Stimulated activated CD8-positive, alpha-beta memory T cell treated with anti-CD3 and anti-CD28 coated beads, Interleukin-4, amount 100 ng/mL, for 1 hour (primary cell): ENCODE results near the gene TOLLIP.
"Not testable (repeated sequence)": the region's sequence is repeated elsewhere in the genome, so short reads cannot be mapped to it uniquely, and the experiment has no call there.

Source experiments
- DNase-seq, 2 donors: peaks; one replicate each; pipeline ENCODE4 v3.0.0-alpha.2; 2020; ENCODE audit warnings: low read depth in 2 of 2, low spot score in 1 of 2

The TOLLIP gene

DNA sequence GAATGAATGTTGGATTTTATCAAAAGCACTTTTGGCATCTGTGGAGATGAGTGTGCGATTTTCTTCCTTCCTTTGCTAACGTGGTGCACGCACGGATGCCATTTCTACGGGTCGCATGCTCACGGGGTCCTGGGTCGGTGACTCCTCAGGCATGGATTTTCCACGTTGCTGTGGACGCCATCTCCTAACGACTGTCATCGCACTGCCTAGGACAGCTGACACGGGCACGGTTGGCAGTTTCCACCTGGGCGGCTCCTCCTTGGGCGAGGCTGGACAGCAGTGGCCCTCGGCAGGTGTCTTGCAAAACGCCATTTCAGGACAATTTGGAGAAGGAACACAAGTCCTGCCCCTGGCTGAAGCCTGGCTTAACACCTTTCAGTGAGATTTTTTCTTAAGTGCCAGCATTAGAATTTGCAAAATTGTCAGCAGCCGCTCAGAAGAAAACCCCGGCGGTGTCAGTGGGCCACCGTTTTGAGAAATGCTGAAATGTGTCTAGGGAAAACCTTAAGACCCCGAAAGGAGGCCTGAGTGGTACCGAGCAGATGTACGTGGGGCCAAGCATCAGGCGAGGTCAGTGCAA is 34.7 kb upstream of the TOLLIP start:
- no peak for DNase-seq

DNA sequence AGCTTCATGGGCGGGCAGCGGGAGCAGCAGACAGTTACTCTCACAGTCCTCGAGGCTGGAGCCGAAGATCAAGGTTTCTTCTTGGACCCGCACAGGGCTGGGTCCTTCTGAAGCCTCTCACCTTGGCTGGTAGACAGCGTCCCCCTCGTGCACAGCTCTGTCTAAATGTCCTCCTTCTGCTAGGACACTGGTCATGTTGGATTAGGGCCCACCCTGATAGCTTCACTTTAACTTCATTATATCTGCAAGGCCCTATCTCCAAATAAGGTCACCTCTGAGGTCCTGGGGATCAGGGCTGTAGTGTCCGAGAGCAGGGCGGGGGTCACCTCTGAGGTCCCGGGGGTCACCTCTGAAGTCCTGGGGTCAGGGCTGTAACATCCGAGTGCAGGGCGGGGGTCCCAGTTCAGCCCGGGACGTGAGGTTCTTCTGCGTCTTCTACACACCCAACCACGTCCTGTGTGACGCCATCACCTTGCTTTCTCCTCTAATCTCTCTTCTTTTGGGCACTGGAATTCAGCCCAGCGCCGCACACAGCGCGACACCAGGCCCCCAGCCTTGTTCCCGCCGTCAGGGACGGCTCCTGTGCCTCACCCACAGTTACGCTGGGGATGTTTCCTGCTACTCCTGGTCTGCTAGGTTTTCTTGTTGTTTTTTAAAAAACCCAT is 34.1 kb upstream of the TOLLIP start:
- no peak for DNase-seq

GRCh38 chr11:1342946-1343345 is 33.5 kb upstream of the TOLLIP start:
- no peak for DNase-seq

DNA sequence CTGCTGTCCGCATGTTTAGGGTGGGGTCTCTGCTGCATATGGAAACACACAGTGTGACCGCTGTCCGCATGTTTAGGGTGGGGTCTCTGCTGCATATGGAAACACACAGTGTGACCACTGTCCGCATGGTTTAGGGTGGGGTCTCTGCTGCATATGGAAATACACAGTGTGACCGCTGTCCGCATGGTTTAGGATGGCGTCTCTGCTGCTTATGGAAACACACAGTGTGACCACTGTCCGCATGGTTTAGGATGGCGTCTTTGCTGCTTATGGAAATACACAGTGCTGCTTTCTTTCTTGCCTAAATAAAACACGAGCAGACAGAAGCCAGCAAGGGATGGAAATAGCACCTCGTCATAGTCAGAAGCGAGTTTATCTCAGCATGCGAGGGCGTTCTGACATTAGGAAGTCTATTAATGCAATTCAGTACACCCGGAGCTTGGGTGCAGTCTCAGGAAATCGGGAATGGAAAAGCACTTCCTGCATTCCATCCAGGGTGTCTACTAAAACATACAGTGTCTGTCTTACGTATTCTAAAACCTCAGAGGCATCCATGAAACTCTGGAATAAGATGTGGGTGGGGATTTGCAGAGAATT is 32.6 kb upstream of the TOLLIP start:
- no peak for DNase-seq

- DNase-seq: not testable (repeated sequence)
Measured at GRCh38 chr11:1341226-1341625, 31.8 kb upstream of the TOLLIP start.

DNA sequence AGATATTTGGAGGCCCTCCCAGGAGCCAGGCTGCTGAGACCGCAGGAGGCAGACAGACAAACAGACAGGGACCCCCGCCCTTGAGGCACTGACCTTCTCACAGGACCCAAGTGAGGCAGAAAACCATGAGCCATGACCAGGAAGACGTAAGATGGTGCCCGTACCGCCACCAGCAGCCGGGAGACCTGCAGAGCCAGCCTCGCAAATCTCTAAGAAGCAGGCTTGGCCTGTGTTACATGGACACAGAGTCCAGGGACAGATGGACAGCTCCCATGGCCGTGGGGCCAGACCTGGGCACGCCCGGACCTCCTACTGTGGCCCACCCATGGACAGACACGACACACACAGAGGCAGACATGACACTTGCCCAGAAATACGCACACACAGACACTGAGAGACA is 30.7 kb upstream of the TOLLIP start:
- no peak for DNase-seq

GRCh38 chr11:1339066-1339675 is 29.7 kb upstream of the TOLLIP start:
- no peak for DNase-seq

DNA sequence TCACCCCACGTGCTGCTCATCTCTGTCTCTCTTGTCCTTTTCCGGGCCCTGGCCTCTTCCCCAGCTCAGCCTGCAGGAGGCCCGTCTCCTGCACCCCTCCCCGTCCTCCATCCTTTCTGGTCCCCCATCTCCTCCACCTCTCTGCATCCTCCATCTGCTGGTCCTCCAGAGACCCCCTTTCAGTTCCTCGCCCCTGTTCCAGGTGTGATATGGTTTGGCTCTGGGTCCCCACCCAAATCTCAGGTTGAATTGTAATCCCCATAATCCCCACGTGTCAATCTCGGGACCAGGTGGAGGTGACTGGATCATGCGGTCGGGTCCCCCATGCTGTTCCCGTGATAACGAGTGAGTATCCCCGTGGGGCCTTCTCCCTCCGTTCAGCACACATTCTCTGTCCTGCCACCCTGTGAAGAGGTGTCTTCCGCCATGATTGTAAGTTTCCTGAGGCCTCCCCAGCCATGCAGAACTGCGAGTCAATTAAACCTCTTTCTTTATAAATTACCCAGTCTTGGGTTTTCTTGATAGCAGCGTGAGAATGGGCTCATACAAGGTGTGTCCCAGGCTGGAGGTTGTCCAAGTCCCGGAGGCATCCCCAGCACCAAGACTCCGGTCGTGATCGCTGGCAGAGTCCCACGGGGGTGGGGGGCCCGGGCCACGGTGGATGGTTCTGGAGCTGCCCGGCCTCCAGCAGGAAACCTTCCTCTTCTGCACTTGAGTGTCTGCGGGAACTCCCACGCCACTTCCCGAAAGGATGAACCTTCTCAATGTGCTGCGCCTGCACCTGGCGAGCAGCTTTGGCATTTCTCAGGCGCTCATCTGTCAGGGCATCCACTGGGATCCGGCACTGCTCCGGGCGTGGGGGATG is 29.0 kb upstream of the TOLLIP start:
- no peak for DNase-seq

GRCh38 chr11:1337647-1338007 is 28.2 kb upstream of the TOLLIP start:
- no peak for DNase-seq

DNA sequence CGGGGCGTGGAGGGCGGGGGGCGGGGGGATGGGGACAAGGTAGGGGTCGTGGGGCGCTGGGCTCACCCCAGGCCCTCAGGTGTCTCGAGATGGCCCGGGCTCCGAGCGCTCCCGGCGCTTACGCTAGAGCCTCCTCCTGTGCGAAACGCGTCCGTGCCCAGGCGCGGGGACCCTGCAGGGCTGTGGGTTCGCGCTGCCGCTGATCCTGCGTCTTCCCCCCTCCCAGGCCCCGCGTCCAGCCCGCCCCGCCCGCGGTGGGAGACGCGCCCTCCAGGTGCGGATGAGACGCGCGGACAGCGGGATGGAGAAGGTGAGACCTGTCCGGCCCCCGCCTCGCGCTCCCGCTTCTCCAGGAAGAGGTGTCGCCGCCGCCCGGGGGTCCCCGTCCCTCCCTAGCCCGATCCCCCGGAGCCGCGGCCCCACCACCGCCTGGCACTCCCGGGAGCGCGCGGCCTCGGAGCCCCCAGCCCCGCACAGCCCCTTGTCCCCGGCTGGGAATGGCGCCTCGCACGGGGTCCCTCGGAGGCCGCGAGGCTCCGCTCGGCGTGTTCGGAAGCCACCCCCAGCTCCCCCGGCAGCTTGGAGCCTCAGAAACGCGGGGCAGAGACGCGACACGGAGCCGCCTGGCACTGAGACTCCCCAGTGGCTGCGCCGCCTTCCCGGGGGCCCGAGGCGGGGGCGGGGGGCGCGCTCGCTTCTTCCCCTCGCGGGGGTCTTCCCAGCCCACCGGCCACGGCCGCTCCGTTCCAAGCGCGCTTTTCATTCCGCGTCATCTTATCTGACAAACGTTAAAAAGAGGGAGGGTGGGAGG is 27.6 kb upstream of the TOLLIP start:
- DNase-seq: no peak

DNA sequence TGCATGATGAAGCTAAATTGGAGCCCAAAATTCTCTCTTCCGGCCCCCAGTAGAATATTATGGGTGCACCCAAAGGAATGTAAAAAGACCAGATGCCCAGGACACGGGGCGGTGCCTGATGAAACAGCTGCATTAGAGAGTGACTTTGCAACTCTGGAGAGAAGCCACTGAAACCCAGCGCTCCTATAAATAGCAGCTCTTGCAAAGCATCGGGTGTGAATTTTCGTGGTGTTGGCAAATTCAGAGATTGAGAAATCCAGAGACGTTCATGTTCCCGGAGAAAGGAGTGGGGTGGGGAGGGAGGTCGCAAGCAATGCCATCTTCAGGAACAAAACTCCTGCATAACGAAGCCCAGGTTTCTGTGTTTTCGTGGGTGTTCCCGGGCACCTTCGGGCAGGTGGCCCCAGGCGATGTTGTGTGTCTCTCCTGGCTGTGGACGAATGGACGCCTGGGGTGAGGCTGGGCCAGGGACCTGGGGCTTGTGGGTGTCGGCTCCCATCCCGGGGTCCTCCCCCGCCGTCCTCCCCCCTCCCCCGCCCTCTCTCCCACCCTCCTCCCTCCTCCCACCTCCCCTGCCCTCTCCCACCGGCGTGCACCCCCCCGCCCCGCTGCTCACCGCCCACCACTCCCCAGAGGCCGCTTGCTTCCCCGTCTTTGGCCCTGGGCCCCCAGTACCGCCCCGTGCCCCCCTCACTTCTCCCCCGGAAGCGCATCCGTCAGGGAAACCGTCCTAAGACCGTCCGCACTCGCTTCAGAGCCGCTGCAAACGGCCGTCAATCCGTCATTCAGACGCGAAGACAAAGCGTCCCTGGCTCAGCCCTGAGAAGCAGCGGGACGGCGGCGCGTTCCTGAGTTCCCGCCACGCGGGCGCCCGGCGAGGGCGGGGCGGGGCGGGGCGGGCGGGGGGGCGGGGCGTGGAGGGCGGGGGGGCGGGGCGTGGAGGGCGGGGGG is 26.7 kb upstream of the TOLLIP start:
- DNase-seq: no peak

DNA sequence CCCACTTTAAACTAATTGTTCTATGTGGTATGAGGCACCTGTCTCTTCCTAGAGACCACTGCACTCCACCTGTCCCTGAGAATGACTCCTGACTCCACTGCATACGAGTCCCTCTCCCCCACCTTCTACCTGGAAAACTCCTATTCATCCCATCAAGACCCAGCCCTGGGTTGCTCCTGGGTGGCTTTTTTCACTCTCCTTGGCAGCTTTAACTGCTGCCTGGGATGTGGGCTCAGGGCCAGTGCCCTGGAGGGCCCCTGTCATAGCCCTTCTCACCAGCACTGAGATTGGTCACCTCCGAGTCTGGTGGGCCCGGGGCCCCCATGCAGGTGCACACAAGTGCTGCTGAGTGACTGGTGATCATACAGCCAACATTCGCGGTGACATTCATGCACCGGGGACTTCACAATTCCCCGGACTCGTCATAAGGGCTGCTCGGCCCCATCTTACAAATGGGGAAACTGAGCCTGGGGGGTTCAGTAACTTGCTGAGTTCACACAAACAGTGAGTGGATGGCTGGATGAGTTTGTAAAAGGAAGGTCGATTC is 25.9 kb upstream of the TOLLIP start:
- no peak for DNase-seq

DNA sequence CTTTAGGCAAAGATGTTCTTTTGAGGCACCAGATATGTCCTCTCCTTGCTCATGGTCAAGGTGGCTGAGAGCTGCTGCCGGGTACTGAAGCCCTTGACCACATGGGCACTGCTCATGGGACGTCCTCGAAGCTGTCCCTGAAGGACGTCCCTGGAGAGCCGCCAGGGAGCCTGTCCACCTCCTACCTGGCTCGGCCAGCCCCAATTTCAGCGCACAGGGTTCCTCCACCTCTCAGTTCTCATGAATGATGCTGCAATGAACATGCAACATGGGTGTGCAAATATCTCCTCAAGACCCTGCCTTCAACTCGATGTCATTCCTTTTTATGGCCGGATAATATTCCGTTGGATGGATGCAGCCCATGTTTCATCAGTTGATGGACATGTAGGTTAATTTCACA is 24.4 kb upstream of the TOLLIP start:
- no peak for DNase-seq

DNA sequence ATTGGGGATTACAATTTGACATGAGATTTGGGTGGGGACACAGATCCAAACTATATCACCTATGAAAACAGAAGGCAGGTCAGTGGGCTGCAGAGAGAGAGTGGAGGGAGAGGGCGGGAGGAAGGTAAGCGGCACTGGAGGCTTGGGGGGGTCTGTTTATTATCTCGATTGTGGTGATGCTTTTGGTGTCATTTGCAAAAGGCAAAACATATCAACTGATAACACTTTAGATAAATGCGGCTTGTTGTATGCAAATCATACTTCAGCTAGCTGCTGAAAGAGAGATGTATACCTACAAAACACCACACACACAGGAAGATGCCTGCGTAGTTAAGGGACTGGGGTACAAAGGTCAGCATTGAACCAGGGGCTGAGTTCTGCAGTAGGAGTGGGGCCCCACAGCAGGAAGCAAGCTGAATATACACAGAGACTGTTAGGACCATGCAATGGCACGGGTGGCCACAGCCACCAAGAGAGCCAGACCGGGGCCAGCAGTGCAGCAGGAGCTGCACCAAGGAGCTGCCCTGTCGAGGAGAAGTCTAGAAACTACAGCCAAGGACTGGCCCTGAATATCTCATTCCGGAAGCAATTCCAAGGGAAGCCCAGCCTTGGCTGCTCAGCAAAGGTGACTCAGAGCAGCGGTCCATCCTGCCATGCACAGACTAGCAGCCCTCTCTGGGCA is 23.8 kb upstream of the TOLLIP start:
- DNase-seq: no peak

DNA sequence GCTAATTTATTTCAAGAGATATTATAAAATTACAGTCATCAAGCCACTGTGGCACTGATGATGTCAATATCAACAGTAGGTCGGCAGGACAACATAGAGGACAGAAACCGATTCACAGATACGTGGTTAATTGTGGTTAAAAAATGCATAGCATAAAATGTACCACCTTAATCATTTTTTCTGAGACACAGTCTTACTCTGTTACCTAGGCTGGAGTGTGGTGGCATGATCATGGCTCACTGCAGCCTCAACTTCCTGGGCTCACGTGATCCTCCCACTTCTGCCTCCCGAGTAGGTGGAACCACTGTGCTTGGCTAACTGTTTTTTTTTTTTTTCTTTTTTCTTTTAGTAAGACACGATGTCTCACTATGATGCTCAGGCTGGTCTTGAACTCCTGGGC is 21.0 kb upstream of the TOLLIP start:
- DNase-seq: no peak

- DNase-seq: no peak
Measured at GRCh38 chr11:1327064-1327460, 17.6 kb upstream of the TOLLIP start.

GRCh38 chr11:1326435-1327063 is 17.1 kb upstream of the TOLLIP start:
- DNase-seq: no peak

DNA sequence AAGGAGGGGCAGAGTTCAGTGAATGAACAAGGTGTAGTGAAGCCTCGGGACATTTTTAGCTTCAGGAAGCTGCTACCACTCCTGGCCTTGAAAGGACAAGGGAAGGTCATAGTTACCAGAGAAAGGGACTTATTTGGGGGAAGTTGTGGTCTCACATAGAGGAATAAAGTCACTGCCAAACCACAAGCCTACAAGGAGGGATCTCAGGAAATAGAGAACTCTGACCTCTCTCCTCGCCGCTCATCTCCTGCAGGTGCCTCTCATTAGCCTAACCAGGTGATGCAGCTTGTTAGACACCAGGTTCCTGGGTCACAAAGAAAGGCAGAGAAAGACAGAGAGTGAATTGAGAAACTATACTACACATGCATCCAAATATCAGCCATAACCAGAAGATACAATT is 14.3 kb upstream of the TOLLIP start:
- DNase-seq: no peak
